Right renal pelvis (tissue), 4 donors: Measurements from ENCODE around the gene DEPDC1B. TPM values are rescaled to one million over a fixed set of nuclear protein-coding genes. Genes with fewer than 3 reads are reported as not detected.
"Not testable (repeated sequence)": the region's sequence is repeated elsewhere in the genome, so short reads cannot be mapped to it uniquely, and the experiment has no call there.

Experiments used
- DNase-seq, 4 donors: peaks; one replicate each; pipeline ENCODE4 v3.0.0-alpha.2; 2013; ENCODE audit warnings: low read depth in 4 of 4, low spot score in 3 of 4, missing footprints in 1 of 4
- polyA plus RNA-seq, 4 donors: library from polyadenylated mRNA; unstranded; fragments of 120-200 nt; gene quantifications; one replicate each; pipeline ENCODE4 v1.2.1, GENCODE V29; 2013; ENCODE audit not compliant: insufficient read length in 4 of 4

DEPDC1B gene
- polyA plus RNA-seq, 4 donors, result 27.6 to 31.2 (median 30.7) TPM

GRCh38 chr5:60594715-60595477 lies 105.1 kb downstream of the DEPDC1B start:
- no peak for DNase-seq

GRCh38 chr5:60590172-60590571 lies 109.8 kb downstream of the DEPDC1B start:
- DNase-seq, result no peak

GRCh38 chr5:60587312-60587711 lies 112.7 kb downstream of the DEPDC1B start:
- not testable (repeated sequence) for DNase-seq

- DNase-seq, result no peak
These were observed 113.6 kb downstream of the DEPDC1B start for GRCh38 chr5:60586307-60586901.

GRCh38 chr5:60585618-60586017 lies 114.3 kb downstream of the DEPDC1B start:
- DNase-seq, result no peak

- no peak for DNase-seq
These were observed 115.7 kb downstream of the DEPDC1B start for GRCh38 chr5:60584304-60584703.

GRCh38 chr5:60583616-60584015 lies 116.3 kb downstream of the DEPDC1B start:
- no peak for DNase-seq

- no peak for DNase-seq
These were observed 121.7 kb downstream of the DEPDC1B start for GRCh38 chr5:60578315-60578714.

- DNase-seq, result no peak
These were observed 122.8 kb downstream of the DEPDC1B start for GRCh38 chr5:60577116-60577515.

- DNase-seq, result no peak
These were observed 123.5 kb downstream of the DEPDC1B start for GRCh38 chr5:60576425-60576824.

GRCh38 chr5:60568646-60569045 lies 131.3 kb downstream of the DEPDC1B start:
- no peak for DNase-seq

- no peak for DNase-seq
These were observed 136.2 kb downstream of the DEPDC1B start for GRCh38 chr5:60563696-60564324.

GRCh38 chr5:60553291-60553690 lies 146.7 kb downstream of the DEPDC1B start:
- not testable (repeated sequence) for DNase-seq

- no peak for DNase-seq
These were observed 148.1 kb downstream of the DEPDC1B start for GRCh38 chr5:60551829-60552228.

GRCh38 chr5:60551250-60551649 lies 148.7 kb downstream of the DEPDC1B start:
- DNase-seq, result no peak

GRCh38 chr5:60550311-60550710 lies 149.7 kb downstream of the DEPDC1B start:
- DNase-seq, result no peak

- no peak for DNase-seq
These were observed 150.1 kb downstream of the DEPDC1B start for GRCh38 chr5:60549841-60550240.

Other genes with a start within 250 kb of the DEPDC1B start
- 10 to 100 TPM; 15.1 to 23.1 (median 19.3) TPM for gene ELOVL7, start 144.1 kb upstream of the DEPDC1B start, polyA plus RNA-seq
- 10 to 100 TPM; 20.0 to 28.0 (median 24.3) TPM for gene ERCC8, start 244.9 kb upstream of the DEPDC1B start, polyA plus RNA-seq
- gene NDUFAF2, start 245.0 kb upstream of the DEPDC1B start, polyA plus RNA-seq, result 10 to 100 TPM; 27.4 to 33.8 (median 30.0) TPM